ENCODE measurements around the gene VRK1. TPM values are rescaled to one million over a fixed set of nuclear protein-coding genes. Genes with fewer than 3 reads are reported as not detected.
A peak's percentile ranks its signal among the peaks of the same experiment; 100 is the strongest.

Gene VRK1
- total RNA-seq, 1 experiment from 2014 or later, result 67.3 TPM

GRCh38 chr14:96888593-96888992 lies 91.4 kb downstream of the VRK1 start:
- Mint-ChIP-seq H3K4me1 (peaks cover 26% of the 10 kb centered on the region), H3K27ac (no peak overlapping the region), H3K36me3 (peaks cover 6% of the 10 kb centered on the region), H3K27me3 (ENCODE audit: low read depth) (no peaks in the 10 kb centered on the region), H3K4me3 (no peak overlapping the region), H3K9me3 (no peaks in the 10 kb centered on the region)
- POLR2A ChIA-PET, result no interaction called here
- DNase-seq (ENCODE audit: low spot score) (no peak), ATAC-seq (peak; percentile 39; the same call in 1 of the 2 replicates)
- CTCF ChIA-PET, result interaction anchor here (1.1 kb wide), 1 partner anchor 250 kb away, joined by 3 read pairs; no protein-coding TSS in a partner anchor
- TF ChIP-seq RELA (CRISPR knock-in tag; IDR thresholded peaks at IDR 0.05; ENCODE audit: borderline replicate concordance) (no peak), ZNF532 (CRISPR knock-in tag; IDR thresholded peaks at IDR 0.05; ENCODE audit: borderline replicate concordance) (no peak), TCF7 (CRISPR knock-in tag; IDR thresholded peaks at IDR 0.05; ENCODE audit: low read depth) (no peak), JAZF1 (CRISPR knock-in tag; IDR thresholded peaks at IDR 0.05) (no peak), PRDM15 (CRISPR knock-in tag; IDR thresholded peaks at IDR 0.05) (no peak)

GRCh38 chr14:96889091-96889490 lies 91.9 kb downstream of the VRK1 start:
- Mint-ChIP-seq H3K4me1 (peaks cover 26% of the 10 kb centered on the region), H3K27me3 (ENCODE audit: low read depth) (no peaks in the 10 kb centered on the region), H3K9me3 (no peaks in the 10 kb centered on the region), H3K4me3 (no peak overlapping the region), H3K27ac (no peak overlapping the region), H3K36me3 (peaks cover 3% of the 10 kb centered on the region)
- ChIA-PET POLR2A (no interaction called here), CTCF (interaction anchor here (1.1 kb wide), 1 partner anchor 249 kb away, joined by 3 read pairs; no protein-coding TSS in a partner anchor)
- ATAC-seq (no peak), DNase-seq (ENCODE audit: low spot score) (no peak)
- TF ChIP-seq ZNF416 (CRISPR knock-in tag; IDR thresholded peaks at IDR 0.05), result no peak
- no peak for TF ChIP-seq ZNF232 (CRISPR knock-in tag; IDR thresholded peaks at IDR 0.05)
- no peak for TF ChIP-seq NFYB (CRISPR knock-in tag; conservative IDR thresholded peaks at IDR 0.05; ENCODE audit: low read depth)
- no peak for TF ChIP-seq PRDM15 (CRISPR knock-in tag; IDR thresholded peaks at IDR 0.05)
- TF ChIP-seq AR (CRISPR knock-in tag; IDR thresholded peaks at IDR 0.05), result no peak
- TF ChIP-seq ZBTB43 (CRISPR knock-in tag; IDR thresholded peaks at IDR 0.05), result no peak
- TF ChIP-seq ZNF396 (CRISPR knock-in tag; IDR thresholded peaks at IDR 0.05; ENCODE audit: borderline replicate concordance), result no peak
- TF ChIP-seq RELA (CRISPR knock-in tag; IDR thresholded peaks at IDR 0.05; ENCODE audit: borderline replicate concordance), result no peak
- TF ChIP-seq E2F5 (CRISPR knock-in tag; IDR thresholded peaks at IDR 0.05), result no peak
- no peak for TF ChIP-seq MLX (CRISPR knock-in tag; IDR thresholded peaks at IDR 0.05)
- TF ChIP-seq ETV6 (CRISPR knock-in tag; IDR thresholded peaks at IDR 0.05), result no peak
- no peak for TF ChIP-seq JAZF1 (CRISPR knock-in tag; IDR thresholded peaks at IDR 0.05)

Data from WTC11 (cell line).